Tibial nerve (tissue), 4 donors: Measurements from ENCODE around the gene REEP2. TPM values are rescaled to one million over a fixed set of nuclear protein-coding genes. Genes with fewer than 3 reads are reported as not detected.

Experiments
- DNase-seq, 2 donors: peaks; one replicate each; pipeline ENCODE4 v3.0.0-alpha.2; 2019; ENCODE audit warnings: low spot score in 2 of 2
- H3K27ac ChIP-seq, 4 donors: fragments of 200-600 bp; sonication (generic) in 3 of 4; one replicate each; pipeline ENCODE4 v1.5.1; 2017 to 2019; ENCODE audit warnings: mild to moderate bottlenecking in 1 of 4
- H3K27me3 ChIP-seq, 2 donors: fragments of 200-600 bp; sonication (generic) in 1 of 2; one replicate each; pipeline versions ENCODE4 v1.5.1 to v1.6.0; 2017 to 2019
- H3K36me3 ChIP-seq, 3 donors: fragments of 200-600 bp; sonication (generic); one replicate each; pipeline ENCODE4 v1.5.1; 2018 to 2019
- H3K4me1 ChIP-seq, 4 donors: fragments of 200-600 bp; sonication (generic) in 3 of 4; one replicate each; pipeline ENCODE4 v1.5.1; 2017 to 2019
- H3K4me3 ChIP-seq, 4 donors: fragments of 200-600 bp; sonication (generic) in 3 of 4; one replicate each; pipeline ENCODE4 v1.5.1; 2017 to 2019; ENCODE audit warnings: mild to moderate bottlenecking in 1 of 4, moderate library complexity in 1 of 4
- H3K9me3 ChIP-seq, 4 donors: fragments of 200-600 bp; sonication (generic) in 3 of 4; one replicate each; pipeline ENCODE4 v1.5.1; 2017 to 2019
- CTCF ChIP-seq, 5 experiments: fragments of 200-600 bp in 3 of 5; fragments of 450-650 bp in 2 of 5; sonication (generic) in 3 of 5; IDR thresholded peaks; one replicate each; pipeline ENCODE4 v1.5.1; 2016 to 2019; ENCODE audit warnings: antibody characterized with exemption in 5 of 5, mild to moderate bottlenecking in 3 of 5, moderate library complexity in 2 of 5
- EP300 ChIP-seq, 2 donors: sonication (generic); formaldehyde crosslinking; IDR thresholded peaks; one replicate each; pipeline ENCODE4 v1.6.1; 2017; ENCODE audit warnings: antibody characterized with exemption in 2 of 2, mild to moderate bottlenecking in 1 of 2
- POLR2A ChIP-seq, 2 donors: fragments of 450-650 bp; IDR thresholded peaks; one replicate each; pipeline ENCODE4 v1.6.1; 2017; ENCODE audit warnings: antibody characterized with exemption in 2 of 2, mild to moderate bottlenecking in 2 of 2, moderate library complexity in 2 of 2
- WGBS, 2 donors: methylation state at CpG; one replicate each; pipeline ENCODE4 v1.1.5; 2018; 5-methylcytosine and 5-hydroxymethylcytosine counted together
- total RNA-seq, 4 donors: library from RNA; depleted of rRNA; stranded (reverse); fragments of >200 nt; gene quantifications; one replicate each; pipeline ENCODE4 v1.1.0, GENCODE V29; 2016

REEP2 gene
- total RNA-seq, 4 donors from 2014 or later, result 5.7 to 8.1 (median 7.5) TPM

DNA sequence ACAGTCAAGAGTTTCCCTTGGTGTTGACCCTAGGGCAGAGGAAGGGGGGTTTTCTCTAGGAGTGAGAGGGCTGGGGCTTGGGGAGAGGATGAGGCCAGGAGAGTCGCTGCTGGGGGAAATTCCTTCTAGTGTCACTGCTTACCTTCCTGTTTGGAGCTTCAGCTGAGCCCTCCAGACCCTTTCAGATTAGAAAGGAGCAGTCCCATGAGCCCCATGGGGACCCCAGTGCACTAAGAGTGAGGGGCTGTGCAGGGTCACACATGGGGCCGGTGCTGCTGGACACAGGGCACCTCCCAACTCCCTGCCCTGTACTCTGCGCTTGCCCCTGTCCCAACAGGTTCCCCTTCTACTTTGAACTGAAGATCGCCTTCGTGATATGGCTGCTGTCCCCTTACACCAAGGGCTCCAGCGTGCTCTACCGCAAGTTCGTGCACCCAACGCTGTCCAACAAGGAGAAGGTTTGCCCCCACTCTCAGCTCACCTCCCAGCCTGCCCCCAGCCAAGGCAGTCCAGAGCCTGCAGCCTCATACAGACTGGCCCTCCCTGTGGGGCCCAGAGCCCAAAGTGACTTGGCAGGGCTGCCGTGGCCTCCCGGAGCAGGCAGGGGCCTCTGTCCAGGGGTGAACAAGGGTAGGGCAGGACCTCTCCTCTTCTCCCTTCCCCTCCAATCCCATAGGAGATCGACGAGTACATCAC lies 5.4 kb downstream of the REEP2 start:
- 82 to 91% methylated on average over 13 of the region's 13 CpGs for WGBS, 2 donors
- DNase-seq, result no peak
- TF ChIP-seq EP300 (IDR thresholded peaks at IDR 0.05) (no peak), CTCF (IDR thresholded peaks at IDR 0.05) (no peak), POLR2A (IDR thresholded peaks at IDR 0.05) (no peak)
- no peaks in the 10 kb centered on the region for H3K36me3 ChIP-seq
- H3K4me3 ChIP-seq, result no peak overlapping the region
- no peaks in the 10 kb centered on the region for H3K9me3 ChIP-seq
- H3K4me1 ChIP-seq, result peaks cover 0 to 8% (median 4%) of the 10 kb centered on the region in 4 donors
- no peaks in the 10 kb centered on the region for H3K27me3 ChIP-seq
- no peak overlapping the region for H3K27ac ChIP-seq

- WGBS, 2 donors, result 80 to 84% methylated on average over 18 to 20 of the region's 22 CpGs
- Histone ChIP-seq H3K9me3 (no peaks in the 10 kb centered on the region), H3K4me1 (peaks cover 0 to 7% (median 0%) of the 10 kb centered on the region in 4 donors), H3K27me3 (no peaks in the 10 kb centered on the region), H3K27ac (no peak overlapping the region), H3K36me3 (no peaks in the 10 kb centered on the region), H3K4me3 (no peak overlapping the region)
- DNase-seq, result no peak
- TF ChIP-seq POLR2A (IDR thresholded peaks at IDR 0.05) (no peak), CTCF (IDR thresholded peaks at IDR 0.05) (no peak), EP300 (IDR thresholded peaks at IDR 0.05) (no peak)
Measured at GRCh38 chr5:138444774-138445546, 6.1 kb downstream of the REEP2 start.

DNA sequence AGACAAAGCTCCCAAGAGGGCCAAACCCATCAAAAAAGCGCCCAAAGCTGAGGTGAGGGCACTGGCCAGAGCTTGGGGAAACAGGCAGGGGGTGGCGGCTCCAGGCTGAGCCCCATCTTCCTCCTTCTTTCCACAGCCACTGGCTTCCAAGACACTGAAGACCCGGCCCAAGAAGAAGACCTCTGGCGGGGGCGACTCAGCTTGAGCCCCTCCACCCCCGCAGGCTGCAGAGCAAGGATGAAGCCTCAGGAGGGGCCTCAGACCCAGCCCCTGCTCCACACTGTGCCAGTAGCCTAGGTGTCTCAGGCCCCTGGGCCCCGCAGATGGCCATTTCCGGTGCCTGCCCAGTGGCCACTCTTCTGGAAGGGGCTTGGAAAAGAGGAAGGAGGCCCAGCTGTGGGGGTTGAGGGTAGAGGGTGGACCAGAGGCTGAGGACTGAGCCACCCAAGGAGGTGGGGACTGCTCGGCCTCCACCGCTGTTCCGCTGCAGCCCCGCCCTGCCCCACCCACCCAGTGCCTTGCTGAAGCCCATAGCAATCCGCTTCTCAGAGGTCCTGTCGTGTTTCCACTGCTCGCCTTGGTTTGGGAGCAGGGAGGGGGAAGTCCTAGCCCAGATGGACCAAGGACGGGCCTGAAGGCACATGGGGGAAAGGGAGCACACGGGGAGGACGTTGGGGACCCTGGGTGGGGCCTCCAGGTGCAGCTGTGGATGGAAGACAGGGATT lies 6.9 kb downstream of the REEP2 start:
- WGBS, 2 donors, result 80 to 89% methylated on average over 11 to 18 of the region's 18 CpGs
- Histone ChIP-seq H3K27ac (no peak overlapping the region), H3K4me3 (no peak overlapping the region), H3K36me3 (no peaks in the 10 kb centered on the region), H3K27me3 (no peaks in the 10 kb centered on the region), H3K4me1 (peaks cover 0 to 10% (median 2%) of the 10 kb centered on the region in 4 donors), H3K9me3 (no peaks in the 10 kb centered on the region)
- TF ChIP-seq POLR2A (IDR thresholded peaks at IDR 0.05) (no peak), CTCF (IDR thresholded peaks at IDR 0.05) (no peak), EP300 (IDR thresholded peaks at IDR 0.05) (no peak)
- no peak for DNase-seq

DNA sequence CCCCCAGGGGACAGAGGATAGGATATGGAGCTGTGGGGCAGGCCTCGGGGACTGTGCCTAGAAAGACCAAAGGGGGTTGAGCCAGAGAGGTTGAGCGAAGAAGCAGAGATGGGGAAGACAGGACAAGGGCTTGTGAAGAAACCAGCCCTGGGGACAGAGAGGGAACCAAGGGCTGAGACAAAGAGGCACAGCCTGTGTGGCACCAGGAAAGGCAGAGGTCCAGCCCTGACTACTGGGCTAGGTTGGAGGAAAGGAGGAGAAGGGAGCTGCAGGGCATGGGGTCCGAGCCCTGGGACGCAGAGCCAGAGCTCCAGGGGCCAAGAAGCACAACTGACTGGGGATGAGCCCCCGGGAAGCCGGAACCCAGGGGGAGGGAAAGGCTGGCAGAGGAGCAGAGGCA lies 9.2 kb downstream of the REEP2 start:
- WGBS, 2 donors, result 88 to 90% methylated on average over 6 of the region's 6 CpGs

More for the DNA sequence above, 9.2 kb downstream of the REEP2 start:
- no peak for DNase-seq
- Histone ChIP-seq H3K36me3 (no peaks in the 10 kb centered on the region), H3K4me1 (peaks cover 0 to 10% (median 2%) of the 10 kb centered on the region in 4 donors), H3K27me3 (no peaks in the 10 kb centered on the region), H3K27ac (no peak overlapping the region), H3K9me3 (no peaks in the 10 kb centered on the region), H3K4me3 (no peak overlapping the region)
- TF ChIP-seq EP300 (IDR thresholded peaks at IDR 0.05) (no peak), CTCF (IDR thresholded peaks at IDR 0.05) (no peak), POLR2A (IDR thresholded peaks at IDR 0.05) (no peak)
